IMR-90 (cell line): ENCODE measurements around the gene TBX10.

Source experiments
- BHLHE40 ChIP-seq: fragments of 150-350 bp; IDR thresholded peaks from 2 replicates; pipeline ENCODE4 v1.6.1; 2016; ENCODE audit warnings: mild to moderate bottlenecking, low read depth, low read length
- CEBPB ChIP-seq: IDR thresholded peaks from 2 replicates; pipeline ENCODE4 v1.6.1; 2012; ENCODE audit warnings: low read depth, low read length, improper control_type of control experiment
- CTCF ChIP-seq: conservative IDR thresholded peaks from 2 replicates; pipeline ENCODE4 v1.5.1; 2012; ENCODE audit warnings: mild to moderate bottlenecking, low read depth, low read length, improper control_type of control experiment
- ELK1 ChIP-seq: fragments of 150-350 bp; IDR thresholded peaks from 2 replicates; pipeline ENCODE4 v1.6.1; 2016; ENCODE audit warnings: low read depth, mild to moderate bottlenecking, low read length, moderate library complexity, borderline replicate concordance
- FOS ChIP-seq: fragments of 150-350 bp; IDR thresholded peaks from 2 replicates; pipeline ENCODE4 v1.6.1; 2016; ENCODE audit warnings: low read depth, low read length
- MAFK ChIP-seq: IDR thresholded peaks from 2 replicates; pipeline ENCODE4 v1.6.1; 2012; ENCODE audit warnings: low read depth, low read length, improper control_type of control experiment
- POLR2A ChIP-seq: IDR thresholded peaks from 2 replicates; pipeline ENCODE4 v1.6.1; 2012; ENCODE audit warnings: mild to moderate bottlenecking, low read depth, low read length
- RAD21 ChIP-seq: IDR thresholded peaks from 2 replicates; pipeline ENCODE4 v1.6.1; 2012; ENCODE audit warnings: low read length, improper control_type of control experiment
- RCOR1 ChIP-seq: IDR thresholded peaks from 2 replicates; pipeline ENCODE4 v1.6.1; 2012; ENCODE audit warnings: mild to moderate bottlenecking, low read length, improper control_type of control experiment; ENCODE audit not compliant: insufficient replicate concordance
- SMC3 ChIP-seq: fragments of 150-350 bp; IDR thresholded peaks from 2 replicates; pipeline ENCODE4 v1.6.1; 2016; ENCODE audit warnings: low read depth, mild to moderate bottlenecking, antibody characterized with exemption, low read length, moderate library complexity
- USF2 ChIP-seq: fragments of 150-350 bp; IDR thresholded peaks from 2 replicates; pipeline ENCODE4 v1.6.1; 2017; ENCODE audit warnings: mild to moderate bottlenecking, antibody characterized with exemption, low read length, low read depth

GRCh38 chr11:67615728-67616430 is 23.7 kb downstream of the TBX10 start:
- no peak for TF ChIP-seq ELK1
- TF ChIP-seq CTCF, result no peak
- no peak for TF ChIP-seq POLR2A
- TF ChIP-seq BHLHE40, result no peak
- TF ChIP-seq USF2, result no peak
- TF ChIP-seq RAD21, result no peak
- TF ChIP-seq RCOR1, result no peak
- TF ChIP-seq MAFK, result no peak
- TF ChIP-seq SMC3, result no peak
- no peak for TF ChIP-seq CEBPB
- TF ChIP-seq FOS, result no peak
